Caco-2 (cell line): ENCODE results near the gene FUT7. TPM values are rescaled to one million over a fixed set of nuclear protein-coding genes. Genes with fewer than 3 reads are reported as not detected.

ENCODE experiments used
- BruUV-seq: library from RNA; stranded (reverse); fragments of 400-500 nt; replicated peaks from 2 replicates; lab custom pipeline; 2021; lab: Mats Ljungman, UMichigan
- CTCF ChIA-PET: fragments of 300-600 bp; sonication (Branson Sonifier 250); formaldehyde crosslinking; loops from one replicate; lab custom pipeline; 2022; ENCODE audit warnings: antibody characterized with exemption; lab: Charles Lee
- POLR2A ChIA-PET: fragments of 300-600 bp; sonication (Branson Sonifier 250); formaldehyde crosslinking; loops from one replicate; lab custom pipeline; 2022; ENCODE audit warnings: antibody characterized with exemption; lab: Charles Lee
- DNase-seq, 2 experiments: peaks; one replicate each; pipeline versions ENCODE4 v3.0.0 to v3.0.0-alpha.2; 2020 to 2022
- H3K27me3 ChIP-seq: replicated peaks from 2 replicates; pipeline ENCODE4 v1.6.0; 2011; ENCODE audit warnings: low read length; ENCODE audit not compliant: control insufficient read depth, insufficient read depth
- H3K36me3 ChIP-seq: 2 replicates; pipeline ENCODE4 v1.5.1; 2011; ENCODE audit warnings: low read length; ENCODE audit not compliant: control insufficient read depth, insufficient read depth
- H3K4me1 ChIP-seq: fragments of 250-450 bp; sonication (Bioruptor Pico); 2 replicates; pipeline ENCODE4 v1.5.1; 2020; ENCODE audit warnings: mild to moderate bottlenecking
- H3K4me3 ChIP-seq: 2 replicates; pipeline ENCODE4 v1.5.1; 2011; ENCODE audit warnings: low read depth, mild to moderate bottlenecking, control low read depth, low read length
- H3K9me3 ChIP-seq: fragments of 250-450 bp; sonication (Bioruptor Pico); 2 replicates; pipeline ENCODE4 v1.5.1; 2020; ENCODE audit warnings: mild to moderate bottlenecking, moderate library complexity
- H3K27ac Mint-ChIP-seq: one replicate; pipeline ENCODE4 v1.8.0; 2022; ENCODE audit warnings: mixed read lengths; ENCODE audit not compliant: unreplicated experiment
- H3K27me3 Mint-ChIP-seq: one replicate; pipeline ENCODE4 v1.8.0; 2022; ENCODE audit warnings: mixed read lengths; ENCODE audit not compliant: insufficient read depth, unreplicated experiment
- H3K36me3 Mint-ChIP-seq: one replicate; pipeline ENCODE4 v1.8.0; 2022; ENCODE audit warnings: mild to moderate bottlenecking, mixed read lengths; ENCODE audit not compliant: insufficient read depth, unreplicated experiment
- H3K4me1 Mint-ChIP-seq: one replicate; pipeline ENCODE4 v1.8.0; 2022; ENCODE audit warnings: low read depth, mixed read lengths; ENCODE audit not compliant: unreplicated experiment
- H3K4me3 Mint-ChIP-seq: one replicate; pipeline ENCODE4 v1.8.0; 2022; ENCODE audit warnings: mild to moderate bottlenecking, moderate library complexity, mixed read lengths; ENCODE audit not compliant: unreplicated experiment
- H3K9me3 Mint-ChIP-seq: one replicate; pipeline ENCODE4 v1.8.0; 2022; ENCODE audit warnings: mixed read lengths; ENCODE audit not compliant: unreplicated experiment
- CTCF ChIP-seq, 2 experiments: fragments of 200-600 bp in 1 of 2; IDR thresholded peaks; 1 replicate in 1 of 2; 2 replicates in 1 of 2; pipeline versions ENCODE4 v1.5.1 to v1.8.0; 2011 to 2022; ENCODE audit warnings: antibody characterized with exemption in 1 of 2, control low read depth in 1 of 2, inconsistent platforms in 1 of 2, low read depth in 1 of 2, low read length in 1 of 2, mild to moderate bottlenecking in 1 of 2, moderate library complexity in 1 of 2; ENCODE audit not compliant: insufficient read depth in 1 of 2, severe bottlenecking in 1 of 2, unreplicated experiment in 1 of 2
- intact Hi-C: fragments of 100-400 bp; cut with micrococcal nuclease; formaldehyde crosslinking; loops from one replicate; pipeline ENCODE4 v1.10.0; 2022; ENCODE audit not compliant: unreplicated experiment
- total RNA-seq: library from RNA; stranded (reverse); gene quantifications from 2 replicates; pipeline ENCODE4 v1.2.3, GENCODE V29; 2022

The FUT7 gene
- total RNA-seq, 1 experiment from 2014 or later = not detected

GRCh38 chr9:137030538-137031527, 1.1 kb downstream of the FUT7 start:
- Mint-ChIP-seq H3K9me3 (no peaks in the 10 kb centered on the region), H3K27me3 (no peaks in the 10 kb centered on the region), H3K4me1 (no peaks in the 10 kb centered on the region), H3K27ac (no peak overlapping the region), H3K4me3 (no peak overlapping the region), H3K36me3 (peaks cover 17% of the 10 kb centered on the region)
- TF ChIP-seq CTCF (IDR thresholded peaks at IDR 0.05; ENCODE audit: insufficient read depth in 1 of 2, low read depth in 1 of 2, low read length in 1 of 2, severe bottlenecking in 1 of 2, unreplicated experiment in 1 of 2) = no peak
- no TSS peak for BruUV-seq
- Histone ChIP-seq H3K27me3 (no peaks in the 10 kb centered on the region), H3K4me3 (no peak overlapping the region), H3K36me3 (no peaks in the 10 kb centered on the region), H3K9me3 (no peaks in the 10 kb centered on the region), H3K4me1 (peaks cover 20% of the 10 kb centered on the region)
- intact Hi-C loops = no loop called here
- CTCF ChIA-PET = interaction anchor here (0.6 to 3.6 kb wide), 7 partner anchors 12 to 295 kb away, joined by 3 to 42 read pairs (median 5); partner anchors contain the start of genes MAN1B1 and SAPCD2
- no peak for DNase-seq
- POLR2A ChIA-PET = no interaction called here

- no peaks in the 10 kb centered on the region for H3K36me3 ChIP-seq
- H3K4me1 Mint-ChIP-seq = no peaks in the 10 kb centered on the region
- H3K4me3 ChIP-seq = no peak overlapping the region
- POLR2A ChIA-PET = interaction anchor here (1.4 kb wide), 1 partner anchor 56 kb away, joined by 6 read pairs; the partner anchor contains the start of gene MAN1B1
- TF ChIP-seq CTCF (IDR thresholded peaks at IDR 0.05; ENCODE audit: insufficient read depth in 1 of 2, low read depth in 1 of 2, low read length in 1 of 2, severe bottlenecking in 1 of 2, unreplicated experiment in 1 of 2) = no peak
- H3K4me3 Mint-ChIP-seq = no peak overlapping the region
- H3K9me3 Mint-ChIP-seq = no peaks in the 10 kb centered on the region
- no peaks in the 10 kb centered on the region for H3K27me3 ChIP-seq
- no TSS peak for BruUV-seq
- H3K4me1 ChIP-seq = peaks cover 15% of the 10 kb centered on the region
- H3K9me3 ChIP-seq = no peaks in the 10 kb centered on the region
- CTCF ChIA-PET = interaction anchor here (0.5 to 3.6 kb wide), 37 partner anchors 11 to 239 kb away, joined by 3 to 42 read pairs (median 4); partner anchors contain the start of genes AJM1, CLIC3, ENTPD2 and FBXW5
- intact Hi-C loops = no loop called here
- no peak for DNase-seq
- H3K27me3 Mint-ChIP-seq = no peaks in the 10 kb centered on the region
- H3K27ac Mint-ChIP-seq = no peak overlapping the region
- H3K36me3 Mint-ChIP-seq = peaks cover 12% of the 10 kb centered on the region
Measured at GRCh38 chr9:137030006-137030405, 1.9 kb downstream of the FUT7 start.
